Muscle layer of colon (tissue), 2 donors: ENCODE measurements around the gene CLEC18B.
"Not testable (repeated sequence)": the region's sequence is repeated elsewhere in the genome, so short reads cannot be mapped to it uniquely, and the experiment has no call there.

ENCODE experiments used
- H3K27ac ChIP-seq: one replicate; pipeline ENCODE4 v1.7.0; 2013; ENCODE audit warnings: low read depth, mild to moderate bottlenecking, low read length, moderate library complexity
- H3K27me3 ChIP-seq, 2 donors: one replicate each; pipeline ENCODE4 v1.7.0; 2013; ENCODE audit warnings: low read length in 2 of 2, mild to moderate bottlenecking in 2 of 2; ENCODE audit not compliant: insufficient read depth in 2 of 2, control insufficient read depth in 1 of 2
- H3K36me3 ChIP-seq: one replicate; pipeline ENCODE4 v1.7.0; 2013; ENCODE audit warnings: mild to moderate bottlenecking, low read length; ENCODE audit not compliant: insufficient read depth
- H3K4me1 ChIP-seq: one replicate; pipeline ENCODE4 v1.7.0; 2013; ENCODE audit warnings: mild to moderate bottlenecking, low read length; ENCODE audit not compliant: insufficient read depth
- H3K4me3 ChIP-seq, 2 donors: one replicate each; pipeline ENCODE4 v1.7.0; 2013; ENCODE audit warnings: low read length in 2 of 2, low read depth in 1 of 2, mild to moderate bottlenecking in 1 of 2, moderate library complexity in 1 of 2
- H3K9ac ChIP-seq: one replicate; pipeline ENCODE4 v1.7.0; 2013; ENCODE audit warnings: low read length
- H3K9me3 ChIP-seq: one replicate; pipeline ENCODE4 v1.7.0; 2013; ENCODE audit warnings: mild to moderate bottlenecking, low read length
- donor health status: abdominal sarcoma.
- donor health status: Adenocarcinoma of cecum.

The CLEC18B gene

GRCh38 chr16:74438492-74438979 lies 17.3 kb upstream of the CLEC18B start:
- Histone ChIP-seq H3K9ac (no peak overlapping the region), H3K9me3 (no peaks in the 10 kb centered on the region), H3K4me3 (no peak overlapping the region), H3K36me3 (no peaks in the 10 kb centered on the region), H3K27ac (no peak overlapping the region), H3K27me3 (no peaks in the 10 kb centered on the region), H3K4me1 (no peaks in the 10 kb centered on the region)

DNA sequence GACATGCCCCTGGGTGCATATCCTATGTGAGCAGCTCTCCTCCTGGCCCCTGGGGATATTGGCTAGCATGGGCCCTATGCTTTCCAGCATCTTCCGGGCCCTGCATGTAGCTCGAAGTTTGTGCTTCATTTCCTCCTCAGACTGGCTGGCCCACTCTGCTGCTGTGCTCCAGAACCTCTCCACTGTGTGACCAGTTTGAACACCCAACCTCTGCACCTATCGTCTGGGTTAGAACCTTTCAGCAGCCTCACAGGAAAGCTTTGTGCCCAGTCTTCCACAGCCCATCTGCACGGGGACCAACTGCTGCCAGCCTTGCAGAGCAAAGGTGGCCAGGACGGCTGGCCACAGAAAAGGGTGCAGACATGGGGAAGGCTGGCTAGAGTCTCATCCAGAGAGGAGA lies 10.2 kb upstream of the CLEC18B start:
- H3K4me3 ChIP-seq: no peak overlapping the region
- H3K9ac ChIP-seq: no peak overlapping the region
- no peaks in the 10 kb centered on the region for H3K4me1 ChIP-seq
- no peaks in the 10 kb centered on the region for H3K27me3 ChIP-seq
- no peaks in the 10 kb centered on the region for H3K9me3 ChIP-seq
- no peak overlapping the region for H3K27ac ChIP-seq
- no peaks in the 10 kb centered on the region for H3K36me3 ChIP-seq

DNA sequence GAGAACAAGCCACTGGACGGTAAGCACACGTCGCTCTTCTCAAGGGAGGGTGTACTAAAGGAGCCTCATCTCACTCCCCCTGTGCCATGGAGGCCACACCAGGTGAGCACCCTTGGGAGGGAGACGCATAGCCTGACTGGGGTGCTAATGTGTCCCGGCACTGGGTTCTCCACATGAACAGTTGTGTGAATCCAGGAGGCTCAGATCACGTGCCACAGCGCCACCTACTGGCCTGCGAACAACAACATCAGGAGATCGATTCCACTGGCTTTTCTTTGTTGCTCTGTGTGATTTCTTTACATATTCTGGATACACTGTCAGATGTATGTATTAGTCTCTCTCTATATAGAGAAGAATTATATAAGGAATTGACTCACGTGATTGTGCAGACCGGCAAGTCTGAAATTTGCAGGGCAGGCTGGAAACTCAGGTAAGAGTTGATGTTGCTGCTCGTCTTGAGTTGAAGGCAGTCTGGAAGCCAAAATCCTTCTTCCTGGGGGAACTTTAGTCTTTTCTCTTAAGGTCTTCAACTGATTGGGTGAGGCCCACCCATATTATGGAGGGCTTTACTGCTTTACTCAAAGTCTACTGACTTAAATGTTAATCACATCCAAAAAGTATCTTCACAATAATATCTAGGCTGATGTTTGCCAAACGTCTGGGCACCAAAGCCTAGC lies 8.9 kb upstream of the CLEC18B start:
- H3K4me1 ChIP-seq, H3K4me3 ChIP-seq, H3K27ac ChIP-seq, H3K27me3 ChIP-seq, H3K9me3 ChIP-seq, H3K36me3 ChIP-seq, H3K9ac ChIP-seq: not testable (repeated sequence)

GRCh38 chr16:74428493-74428892 lies 7.2 kb upstream of the CLEC18B start:
- not testable (repeated sequence) for H3K27ac ChIP-seq, H3K9me3 ChIP-seq, H3K4me1 ChIP-seq, H3K9ac ChIP-seq, H3K27me3 ChIP-seq, H3K4me3 ChIP-seq, H3K36me3 ChIP-seq

- H3K27me3 ChIP-seq, H3K27ac ChIP-seq, H3K4me1 ChIP-seq, H3K4me3 ChIP-seq, H3K9me3 ChIP-seq, H3K9ac ChIP-seq, H3K36me3 ChIP-seq: not testable (repeated sequence)
Observed at GRCh38 chr16:74425751-74426150, 4.5 kb upstream of the CLEC18B start.

DNA sequence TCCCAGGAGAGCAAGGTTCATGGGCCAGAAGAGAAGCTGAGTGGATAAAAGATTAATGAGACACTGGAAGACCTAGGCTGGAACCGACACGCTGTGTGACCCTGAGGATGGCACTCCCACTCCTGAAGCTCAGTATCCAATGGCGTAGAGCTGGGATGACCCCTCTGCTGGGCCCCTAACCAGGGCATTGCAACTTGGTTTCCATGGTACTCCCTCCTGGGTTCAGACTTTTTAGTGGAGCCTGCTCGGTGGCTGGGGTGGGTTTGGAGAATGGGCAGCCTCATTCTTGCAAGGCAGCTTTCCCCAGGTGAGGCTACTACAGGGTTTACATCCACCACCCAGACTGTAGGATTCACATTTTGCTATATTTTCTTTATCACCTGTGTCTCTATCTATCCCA lies 2.4 kb upstream of the CLEC18B start:
- H3K4me1 ChIP-seq, H3K27ac ChIP-seq, H3K9ac ChIP-seq, H3K27me3 ChIP-seq, H3K9me3 ChIP-seq, H3K36me3 ChIP-seq, H3K4me3 ChIP-seq: not testable (repeated sequence)

GRCh38 chr16:74422086-74422485 lies 808 bp upstream of the CLEC18B start:
- H3K4me3 ChIP-seq, H3K9me3 ChIP-seq, H3K4me1 ChIP-seq, H3K27me3 ChIP-seq, H3K36me3 ChIP-seq, H3K27ac ChIP-seq, H3K9ac ChIP-seq: not testable (repeated sequence)

DNA sequence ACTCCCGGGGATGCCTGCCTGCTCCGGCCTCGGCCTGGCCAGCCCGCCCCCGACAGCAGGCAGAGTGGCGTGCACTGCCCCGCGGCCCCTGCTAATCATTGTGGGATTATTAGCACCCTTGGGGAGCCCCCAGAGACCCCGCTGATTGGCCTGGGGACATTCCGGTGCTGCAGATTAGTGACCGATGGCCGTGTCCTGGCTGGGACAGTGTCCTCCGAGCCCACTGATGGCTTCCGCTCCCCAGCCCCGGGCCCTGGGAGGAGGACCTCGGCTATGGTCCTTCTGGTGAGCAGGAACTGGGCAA lies 156 bp upstream of the CLEC18B start:
- not testable (repeated sequence) for H3K27me3 ChIP-seq

GRCh38 chr16:74419811-74420210 lies 1.5 kb downstream of the CLEC18B start:
- H3K36me3 ChIP-seq, H3K9ac ChIP-seq: not testable (repeated sequence)

More for the DNA sequence above, 156 bp upstream of the CLEC18B start:
- not testable (repeated sequence) for H3K9me3 ChIP-seq, H3K4me3 ChIP-seq, H3K36me3 ChIP-seq, H3K27ac ChIP-seq, H3K4me1 ChIP-seq, H3K9ac ChIP-seq

DNA sequence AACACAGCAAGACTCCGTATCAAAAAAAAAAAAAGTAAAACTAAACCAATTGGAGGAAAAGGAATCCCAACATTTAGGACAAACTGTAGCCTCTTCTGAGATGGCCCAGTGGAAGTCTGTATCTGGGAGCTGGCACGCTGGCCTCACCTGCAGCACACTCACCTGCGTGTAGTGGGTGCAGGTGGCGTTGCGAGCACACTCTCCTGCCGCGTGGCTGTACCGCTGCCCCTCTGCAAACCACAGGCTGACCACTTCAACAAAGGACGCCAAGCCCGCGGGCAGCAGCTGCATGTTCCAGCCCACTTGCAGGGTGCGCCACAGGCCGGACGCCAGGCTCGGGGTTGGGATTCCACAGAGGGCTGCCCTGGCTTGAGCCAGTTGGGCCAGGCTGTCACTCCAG lies 3.4 kb downstream of the CLEC18B start:
- H3K4me3 ChIP-seq, H3K9me3 ChIP-seq, H3K27ac ChIP-seq, H3K27me3 ChIP-seq, H3K9ac ChIP-seq, H3K36me3 ChIP-seq, H3K4me1 ChIP-seq: not testable (repeated sequence)

More at GRCh38 chr16:74419811-74420210, 1.5 kb downstream of the CLEC18B start:
- H3K4me3 ChIP-seq, H3K4me1 ChIP-seq, H3K9me3 ChIP-seq, H3K27ac ChIP-seq, H3K27me3 ChIP-seq: not testable (repeated sequence)

DNA sequence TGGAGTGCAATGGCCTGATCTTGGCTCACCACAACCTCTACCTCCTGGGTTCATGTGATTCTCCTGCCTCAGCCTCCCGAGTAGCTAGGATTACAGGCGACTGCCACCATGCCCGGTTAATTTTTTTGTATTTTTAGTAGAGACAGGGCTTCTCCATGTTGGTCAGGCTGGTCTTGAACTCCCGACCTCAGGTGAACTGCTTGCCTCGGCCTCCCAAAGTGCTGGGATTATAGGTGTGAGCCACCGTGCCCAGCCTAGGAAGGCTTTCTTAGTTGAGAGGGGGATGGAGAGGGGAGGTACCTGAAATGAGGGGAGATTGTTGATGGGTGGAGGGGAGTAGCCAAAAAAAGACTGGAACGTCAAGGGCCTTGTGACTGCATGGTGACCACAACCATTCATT lies 7.4 kb downstream of the CLEC18B start:
- H3K27ac ChIP-seq, H3K27me3 ChIP-seq, H3K9ac ChIP-seq, H3K4me3 ChIP-seq, H3K4me1 ChIP-seq, H3K9me3 ChIP-seq, H3K36me3 ChIP-seq: not testable (repeated sequence)

DNA sequence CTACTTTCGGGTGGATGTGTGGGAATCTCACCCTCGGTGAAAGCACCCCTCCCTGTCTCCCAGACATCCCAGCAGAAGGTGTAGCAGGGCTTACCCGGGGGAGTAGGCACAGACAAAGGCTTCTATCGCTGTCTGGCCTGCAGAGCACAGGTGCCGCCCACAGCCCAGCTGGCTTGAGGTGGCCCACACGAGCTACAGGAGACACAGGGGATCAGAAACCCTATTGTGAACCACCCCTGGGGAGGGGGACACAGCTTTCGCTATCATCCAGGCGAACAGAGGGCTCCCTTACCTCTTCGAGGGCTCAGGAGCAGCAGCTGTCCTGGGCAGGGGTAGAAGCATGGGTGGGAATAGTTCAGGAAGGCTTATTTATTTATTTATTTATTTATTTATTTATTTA lies 7.8 kb downstream of the CLEC18B start:
- H3K27ac ChIP-seq, H3K36me3 ChIP-seq, H3K9me3 ChIP-seq, H3K9ac ChIP-seq, H3K4me1 ChIP-seq, H3K4me3 ChIP-seq, H3K27me3 ChIP-seq: not testable (repeated sequence)
